GM18498 (cell line): ENCODE measurements around the gene PDE4DIP.
A peak's percentile ranks its signal among the peaks of the same experiment; 100 is the strongest.
"Not testable (repeated sequence)": the region's sequence is repeated elsewhere in the genome, so short reads cannot be mapped to it uniquely, and the experiment has no call there.

ENCODE experiments used
- ATAC-seq: cut with Tn5 transposase; IDR thresholded peaks from one replicate; pipeline ENCODE4 v1.9.1; 2021; ENCODE audit warnings: mild to moderate bottlenecking, moderate library complexity; ENCODE audit not compliant: unreplicated experiment

Gene PDE4DIP

GRCh38 chr1:148969126-148969525 lies 124.9 kb downstream of the PDE4DIP start:
- ATAC-seq, result not testable (repeated sequence)

- ATAC-seq, result peak; percentile 65
These were observed 131.2 kb downstream of the PDE4DIP start for GRCh38 chr1:148975453-148975852.

GRCh38 chr1:148975866-148976537 lies 131.8 kb downstream of the PDE4DIP start:
- ATAC-seq, result peak; percentile 45

- not testable (repeated sequence) for ATAC-seq
These were observed 133.6 kb downstream of the PDE4DIP start for GRCh38 chr1:148977785-148978184.

GRCh38 chr1:148989378-148989777 lies 145.2 kb downstream of the PDE4DIP start:
- ATAC-seq, result not testable (repeated sequence)

- not testable (repeated sequence) for ATAC-seq
These were observed 146.1 kb downstream of the PDE4DIP start for GRCh38 chr1:148990233-148990788.

- not testable (repeated sequence) for ATAC-seq
These were observed 147.6 kb downstream of the PDE4DIP start for GRCh38 chr1:148991818-148992217.

GRCh38 chr1:148992364-148992763 lies 148.1 kb downstream of the PDE4DIP start:
- ATAC-seq, result not testable (repeated sequence)

GRCh38 chr1:148996449-148997224 lies 152.4 kb downstream of the PDE4DIP start:
- not testable (repeated sequence) for ATAC-seq

- not testable (repeated sequence) for ATAC-seq
These were observed 153.2 kb downstream of the PDE4DIP start for GRCh38 chr1:148997405-148997804.

GRCh38 chr1:149002664-149003063 lies 158.4 kb downstream of the PDE4DIP start:
- ATAC-seq, result not testable (repeated sequence)

GRCh38 chr1:149008326-149008725 lies 164.1 kb downstream of the PDE4DIP start:
- ATAC-seq, result not testable (repeated sequence)

- ATAC-seq, result not testable (repeated sequence)
These were observed 164.5 kb downstream of the PDE4DIP start for GRCh38 chr1:149008769-149009168.

GRCh38 chr1:149009761-149010160 lies 165.5 kb downstream of the PDE4DIP start:
- not testable (repeated sequence) for ATAC-seq

- ATAC-seq, result not testable (repeated sequence)
These were observed 168.4 kb downstream of the PDE4DIP start for GRCh38 chr1:149012599-149012998.

GRCh38 chr1:149013513-149013912 lies 169.3 kb downstream of the PDE4DIP start:
- not testable (repeated sequence) for ATAC-seq

- not testable (repeated sequence) for ATAC-seq
These were observed 171.3 kb downstream of the PDE4DIP start for GRCh38 chr1:149015522-149015921.

GRCh38 chr1:149016626-149017025 lies 172.4 kb downstream of the PDE4DIP start:
- not testable (repeated sequence) for ATAC-seq

- not testable (repeated sequence) for ATAC-seq
These were observed 174.3 kb downstream of the PDE4DIP start for GRCh38 chr1:149018577-149018976.

- not testable (repeated sequence) for ATAC-seq
These were observed 180.1 kb downstream of the PDE4DIP start for GRCh38 chr1:149024327-149024726.

- ATAC-seq, result not testable (repeated sequence)
These were observed 189.7 kb downstream of the PDE4DIP start for GRCh38 chr1:149033916-149034315.

GRCh38 chr1:149043056-149043455 lies 198.8 kb downstream of the PDE4DIP start:
- ATAC-seq, result not testable (repeated sequence)
